ENCODE data around the gene COX15.

The COX15 gene

GRCh38 chr10:99708428-99709012, 23.4 kb downstream of the COX15 start:
- no peak overlapping the region for H2AFZ ChIP-seq (ENCODE audit: low read length)
- H3K36me3 ChIP-seq (ENCODE audit: insufficient read depth, low read length), result peaks cover 11% of the 10 kb centered on the region; the same call in 1 of the 2 replicates
- no peaks in the 10 kb centered on the region for H3K27me3 ChIP-seq (ENCODE audit: insufficient read depth, low read length, poor library complexity, severe bottlenecking)
- no peak overlapping the region for H3K4me3 ChIP-seq (ENCODE audit: low read length, poor library complexity, severe bottlenecking)
- peak overlapping the region; percentile 14 for H3K9ac ChIP-seq (ENCODE audit: low read depth, low read length, poor library complexity, severe bottlenecking)
- H3K9me3 ChIP-seq (ENCODE audit: insufficient read depth, low read depth, low read length), result no peaks in the 10 kb centered on the region
- no peaks in the 10 kb centered on the region for H3F3A ChIP-seq (ENCODE audit: low read depth)
- no peaks in the 10 kb centered on the region for H4K20me1 ChIP-seq (ENCODE audit: insufficient read depth, low read length, poor library complexity, severe bottlenecking)
- H3K4me1 ChIP-seq (ENCODE audit: insufficient read depth, low read length, poor library complexity, severe bottlenecking), result no peaks in the 10 kb centered on the region
- no peaks in the 10 kb centered on the region for H3K9me2 ChIP-seq (replicated peaks; ENCODE audit: low read depth, low read length)
- no peak overlapping the region for H3K4me2 ChIP-seq (ENCODE audit: low read depth, low read length, poor library complexity, severe bottlenecking)
- TF ChIP-seq, protein P1, sequence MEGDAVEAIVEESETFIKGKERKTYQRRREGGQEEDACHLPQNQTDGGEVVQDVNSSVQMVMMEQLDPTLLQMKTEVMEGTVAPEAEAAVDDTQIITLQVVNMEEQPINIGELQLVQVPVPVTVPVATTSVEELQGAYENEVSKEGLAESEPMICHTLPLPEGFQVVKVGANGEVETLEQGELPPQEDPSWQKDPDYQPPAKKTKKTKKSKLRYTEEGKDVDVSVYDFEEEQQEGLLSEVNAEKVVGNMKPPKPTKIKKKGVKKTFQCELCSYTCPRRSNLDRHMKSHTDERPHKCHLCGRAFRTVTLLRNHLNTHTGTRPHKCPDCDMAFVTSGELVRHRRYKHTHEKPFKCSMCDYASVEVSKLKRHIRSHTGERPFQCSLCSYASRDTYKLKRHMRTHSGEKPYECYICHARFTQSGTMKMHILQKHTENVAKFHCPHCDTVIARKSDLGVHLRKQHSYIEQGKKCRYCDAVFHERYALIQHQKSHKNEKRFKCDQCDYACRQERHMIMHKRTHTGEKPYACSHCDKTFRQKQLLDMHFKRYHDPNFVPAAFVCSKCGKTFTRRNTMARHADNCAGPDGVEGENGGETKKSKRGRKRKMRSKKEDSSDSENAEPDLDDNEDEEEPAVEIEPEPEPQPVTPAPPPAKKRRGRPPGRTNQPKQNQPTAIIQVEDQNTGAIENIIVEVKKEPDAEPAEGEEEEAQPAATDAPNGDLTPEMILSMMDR (conservative IDR thresholded peaks at IDR 0.05; ENCODE audit: low read length), result no peak
- no peak for TF ChIP-seq EZH2phosphoT487 (IDR thresholded peaks at IDR 0.05; ENCODE audit: borderline replicate concordance)
- H3K79me2 ChIP-seq (ENCODE audit: insufficient read depth, low read length), result no peaks in the 10 kb centered on the region

DNA sequence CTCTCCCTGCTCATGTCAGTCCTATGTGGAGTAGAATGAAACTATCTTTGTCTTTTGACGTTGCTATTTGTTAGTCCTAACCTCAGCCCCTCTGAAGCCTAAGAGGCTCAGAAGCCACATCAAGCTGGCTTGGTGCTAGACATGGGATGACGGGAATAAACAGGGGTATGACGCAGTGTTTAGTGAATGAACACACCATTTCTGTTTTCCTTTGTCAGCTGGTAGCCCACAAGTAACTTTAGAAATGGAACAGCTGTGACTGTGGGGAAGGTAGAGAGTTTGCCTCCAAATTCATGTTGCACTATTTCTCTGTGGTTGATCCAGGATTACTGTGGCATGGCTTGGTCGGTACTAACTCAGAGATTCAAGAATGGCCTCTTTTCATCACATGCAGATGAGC, 31.3 kb downstream of the COX15 start:
- H2AFZ ChIP-seq (ENCODE audit: low read length), result no peak overlapping the region
- H3K4me1 ChIP-seq (ENCODE audit: insufficient read depth, low read length, poor library complexity, severe bottlenecking), result no peaks in the 10 kb centered on the region
- no peak overlapping the region for H3K9ac ChIP-seq (ENCODE audit: low read depth, low read length, poor library complexity, severe bottlenecking)
- no peaks in the 10 kb centered on the region for H4K20me1 ChIP-seq (ENCODE audit: insufficient read depth, low read length, poor library complexity, severe bottlenecking)
- H3K27me3 ChIP-seq (ENCODE audit: insufficient read depth, low read length, poor library complexity, severe bottlenecking), result no peaks in the 10 kb centered on the region
- peaks cover 45% of the 10 kb centered on the region; the same call in 1 of the 2 replicates for H3K36me3 ChIP-seq (ENCODE audit: insufficient read depth, low read length)
- no peaks in the 10 kb centered on the region for H3K9me3 ChIP-seq (ENCODE audit: insufficient read depth, low read depth, low read length)
- H3K79me2 ChIP-seq (ENCODE audit: insufficient read depth, low read length), result no peaks in the 10 kb centered on the region
- no peak overlapping the region for H3K4me2 ChIP-seq (ENCODE audit: low read depth, low read length, poor library complexity, severe bottlenecking)
- no peaks in the 10 kb centered on the region for H3K9me2 ChIP-seq (replicated peaks; ENCODE audit: low read depth, low read length)
- H3K4me3 ChIP-seq (ENCODE audit: low read length, poor library complexity, severe bottlenecking), result no peak overlapping the region
- no peaks in the 10 kb centered on the region for H3F3A ChIP-seq (ENCODE audit: low read depth)
- TF ChIP-seq EZH2phosphoT487 (IDR thresholded peaks at IDR 0.05; ENCODE audit: borderline replicate concordance), result no peak
- TF ChIP-seq, protein P1 (conservative IDR thresholded peaks at IDR 0.05; ENCODE audit: low read length), result no peak

- H3K36me3 ChIP-seq (ENCODE audit: insufficient read depth, low read length), result peaks cover 34% of the 10 kb centered on the region; the same call in 1 of the 2 replicates
Measured at GRCh38 chr10:99698504-99699080, 33.3 kb downstream of the COX15 start.

More at GRCh38 chr10:99698504-99699080, 33.3 kb downstream of the COX15 start:
- Histone ChIP-seq H3K4me2 (ENCODE audit: low read depth, low read length, poor library complexity, severe bottlenecking) (no peak overlapping the region), H3K79me2 (ENCODE audit: insufficient read depth, low read length) (no peaks in the 10 kb centered on the region), H3F3A (ENCODE audit: low read depth) (no peaks in the 10 kb centered on the region), H3K9me3 (ENCODE audit: insufficient read depth, low read depth, low read length) (no peaks in the 10 kb centered on the region), H4K20me1 (ENCODE audit: insufficient read depth, low read length, poor library complexity, severe bottlenecking) (no peaks in the 10 kb centered on the region), H3K27me3 (ENCODE audit: insufficient read depth, low read length, poor library complexity, severe bottlenecking) (no peaks in the 10 kb centered on the region), H3K4me3 (ENCODE audit: low read length, poor library complexity, severe bottlenecking) (no peak overlapping the region), H3K4me1 (ENCODE audit: insufficient read depth, low read length, poor library complexity, severe bottlenecking) (no peaks in the 10 kb centered on the region), H2AFZ (ENCODE audit: low read length) (no peak overlapping the region), H3K9ac (ENCODE audit: low read depth, low read length, poor library complexity, severe bottlenecking) (no peak overlapping the region), H3K9me2 (replicated peaks; ENCODE audit: low read depth, low read length) (no peaks in the 10 kb centered on the region)
- TF ChIP-seq, protein P1 (conservative IDR thresholded peaks at IDR 0.05; ENCODE audit: low read length), result peak; percentile 48
- no peak for TF ChIP-seq EZH2phosphoT487 (IDR thresholded peaks at IDR 0.05; ENCODE audit: borderline replicate concordance)
